ENCODE data around the gene SLC2A1. TPM values are rescaled to one million over a fixed set of nuclear protein-coding genes. Genes with fewer than 3 reads are reported as not detected.

The SLC2A1 gene
- total RNA-seq, 1 donor from 2014 or later: 236 TPM

DNA sequence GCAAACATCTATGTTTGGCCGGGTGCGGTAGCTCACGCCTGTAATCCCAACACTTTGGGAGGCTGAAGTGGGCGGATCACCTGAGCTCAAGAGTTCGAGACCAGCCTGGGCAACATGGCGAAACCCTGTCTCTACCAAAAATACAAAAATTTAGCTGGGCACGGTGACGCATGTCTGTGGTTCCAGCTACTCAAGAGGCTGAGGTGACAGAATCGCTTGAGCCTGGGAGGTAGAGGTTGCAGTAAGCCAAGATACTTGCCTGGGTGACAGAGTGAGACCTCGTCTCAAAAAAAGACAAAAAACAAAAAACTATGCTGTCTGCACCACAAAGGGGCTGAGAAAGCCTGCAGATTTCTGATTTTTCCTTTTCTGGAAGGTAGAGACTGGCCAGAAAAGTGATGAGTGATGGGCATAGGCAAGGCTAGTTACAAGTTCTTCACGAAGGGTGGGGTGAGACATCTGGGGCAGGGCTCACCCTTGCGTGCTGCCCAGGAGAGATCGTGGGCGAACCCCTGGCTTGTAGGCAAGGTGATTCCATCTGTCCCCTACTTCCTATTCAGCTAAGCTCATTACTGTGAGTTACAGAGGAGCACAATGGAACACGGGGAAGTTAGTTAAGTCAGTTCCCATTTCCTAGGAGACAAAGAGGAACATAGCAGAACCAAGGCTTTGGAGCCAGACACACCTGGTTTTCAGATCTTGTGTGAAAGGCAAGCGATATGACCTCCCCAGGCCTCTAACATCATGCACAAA is 3.2 kb downstream of the SLC2A1 start:
- Mint-ChIP-seq H3K4me3 (ENCODE audit: unreplicated experiment) (peak overlapping the region; percentile 72), H3K36me3 (ENCODE audit: unreplicated experiment) (peaks cover 22% of the 10 kb centered on the region), H3K27me3 (ENCODE audit: unreplicated experiment) (no peaks in the 10 kb centered on the region), H3K4me1 (ENCODE audit: unreplicated experiment) (peaks cover 77% of the 10 kb centered on the region), H3K27ac (ENCODE audit: unreplicated experiment) (peak overlapping the region; percentile 85), H3K9me3 (ENCODE audit: unreplicated experiment) (no peaks in the 10 kb centered on the region)
- TF ChIP-seq, protein P1, sequence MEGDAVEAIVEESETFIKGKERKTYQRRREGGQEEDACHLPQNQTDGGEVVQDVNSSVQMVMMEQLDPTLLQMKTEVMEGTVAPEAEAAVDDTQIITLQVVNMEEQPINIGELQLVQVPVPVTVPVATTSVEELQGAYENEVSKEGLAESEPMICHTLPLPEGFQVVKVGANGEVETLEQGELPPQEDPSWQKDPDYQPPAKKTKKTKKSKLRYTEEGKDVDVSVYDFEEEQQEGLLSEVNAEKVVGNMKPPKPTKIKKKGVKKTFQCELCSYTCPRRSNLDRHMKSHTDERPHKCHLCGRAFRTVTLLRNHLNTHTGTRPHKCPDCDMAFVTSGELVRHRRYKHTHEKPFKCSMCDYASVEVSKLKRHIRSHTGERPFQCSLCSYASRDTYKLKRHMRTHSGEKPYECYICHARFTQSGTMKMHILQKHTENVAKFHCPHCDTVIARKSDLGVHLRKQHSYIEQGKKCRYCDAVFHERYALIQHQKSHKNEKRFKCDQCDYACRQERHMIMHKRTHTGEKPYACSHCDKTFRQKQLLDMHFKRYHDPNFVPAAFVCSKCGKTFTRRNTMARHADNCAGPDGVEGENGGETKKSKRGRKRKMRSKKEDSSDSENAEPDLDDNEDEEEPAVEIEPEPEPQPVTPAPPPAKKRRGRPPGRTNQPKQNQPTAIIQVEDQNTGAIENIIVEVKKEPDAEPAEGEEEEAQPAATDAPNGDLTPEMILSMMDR (IDR thresholded peaks at IDR 0.05): no peak
- no peak for DNase-seq (ENCODE audit: extremely low spot score, unreplicated experiment)

DNA sequence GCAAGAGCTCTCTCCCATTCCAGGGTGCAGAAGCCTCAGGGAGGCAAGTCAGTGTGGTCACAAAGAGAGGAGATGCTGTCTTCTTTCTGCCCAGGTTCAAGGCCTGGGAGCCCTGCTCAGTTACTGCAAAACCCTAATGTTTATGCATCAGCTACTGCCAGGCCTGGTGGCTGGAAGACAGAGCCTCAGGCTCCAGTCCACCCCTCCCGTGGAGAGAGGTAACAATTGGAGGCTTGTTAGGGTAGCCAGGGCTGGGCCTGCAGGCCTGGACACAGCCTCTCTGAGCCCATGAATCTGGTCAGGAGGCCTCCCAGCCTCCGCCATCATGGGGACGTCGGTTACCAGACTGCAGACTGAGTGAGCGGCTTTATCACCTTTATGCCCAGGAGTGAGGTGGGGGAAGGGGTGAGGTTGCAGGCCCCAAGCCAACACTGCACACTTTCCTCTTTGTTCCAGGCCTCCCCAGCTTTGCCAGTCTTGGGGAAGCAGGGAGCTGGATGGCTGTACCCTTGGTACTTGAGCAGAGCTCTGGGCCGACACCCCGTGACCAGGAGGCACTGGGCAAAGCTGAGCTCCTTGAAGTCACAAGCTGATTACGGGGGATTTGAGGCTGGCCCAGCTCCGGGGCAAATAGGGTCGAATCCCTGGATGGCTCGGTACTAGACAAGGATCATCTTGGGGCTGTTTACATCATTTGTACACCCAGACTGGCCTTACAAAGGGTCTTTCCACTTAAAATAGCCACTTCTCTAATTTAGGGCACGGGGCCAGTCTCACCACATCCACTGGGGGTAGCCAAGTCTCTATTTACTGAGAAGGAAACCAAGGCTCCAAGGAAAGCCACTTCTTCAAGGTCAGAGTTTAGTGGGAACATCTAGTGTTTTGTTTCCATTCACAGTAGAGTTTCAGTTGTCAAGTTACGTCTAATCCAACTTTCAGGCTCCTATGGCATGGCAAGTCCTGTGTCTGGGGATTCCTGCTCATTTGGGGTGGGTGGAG is 5.2 kb downstream of the SLC2A1 start:
- peak overlapping the region; percentile 87 for H3K27ac Mint-ChIP-seq (ENCODE audit: unreplicated experiment)
- peaks cover 28% of the 10 kb centered on the region for H3K36me3 Mint-ChIP-seq (ENCODE audit: unreplicated experiment)
- H3K27me3 Mint-ChIP-seq (ENCODE audit: unreplicated experiment): no peaks in the 10 kb centered on the region
- peak overlapping the region; percentile 22 for H3K4me3 Mint-ChIP-seq (ENCODE audit: unreplicated experiment)
- peaks cover 85% of the 10 kb centered on the region for H3K4me1 Mint-ChIP-seq (ENCODE audit: unreplicated experiment)
- TF ChIP-seq, protein P1 (IDR thresholded peaks at IDR 0.05): no peak
- DNase-seq (ENCODE audit: extremely low spot score, unreplicated experiment): no peak
- H3K9me3 Mint-ChIP-seq (ENCODE audit: unreplicated experiment): no peaks in the 10 kb centered on the region

DNA sequence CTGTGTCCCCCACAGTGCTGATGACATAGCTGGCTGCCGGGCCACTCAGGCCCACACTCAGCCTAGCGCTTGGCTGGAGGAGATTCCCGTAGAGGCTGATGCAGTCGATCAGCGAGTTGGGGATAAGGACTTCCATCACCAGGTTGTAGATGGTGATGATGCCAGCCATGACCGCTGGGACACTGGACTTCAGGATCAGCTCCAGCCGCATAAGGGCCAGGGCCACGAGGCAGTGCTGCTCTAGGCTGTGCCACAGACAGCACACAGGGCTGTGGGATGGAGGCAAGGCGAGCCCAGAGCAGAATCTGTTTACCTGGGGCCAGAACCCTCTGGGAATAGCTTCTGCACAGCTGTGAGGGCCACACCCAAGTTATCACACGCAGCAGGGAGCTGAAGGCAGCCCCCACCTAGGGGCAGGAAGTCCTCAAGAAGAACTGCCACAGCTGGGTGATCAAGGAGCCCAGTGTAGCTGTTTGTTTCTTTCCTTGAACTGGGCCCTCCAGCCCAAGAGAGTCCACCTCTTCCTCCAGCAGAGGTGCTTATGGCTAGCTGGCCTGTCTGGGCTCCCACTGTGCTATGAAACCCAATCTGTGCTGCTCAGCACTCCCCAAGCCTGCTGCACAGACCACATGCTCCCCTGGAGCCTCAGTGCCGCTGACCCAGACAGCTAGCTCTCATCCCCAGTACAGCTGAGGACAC is 6.2 kb downstream of the SLC2A1 start:
- Mint-ChIP-seq H3K4me3 (ENCODE audit: unreplicated experiment) (peak overlapping the region; percentile 22), H3K36me3 (ENCODE audit: unreplicated experiment) (peaks cover 28% of the 10 kb centered on the region), H3K4me1 (ENCODE audit: unreplicated experiment) (peaks cover 94% of the 10 kb centered on the region), H3K27me3 (ENCODE audit: unreplicated experiment) (no peaks in the 10 kb centered on the region), H3K9me3 (ENCODE audit: unreplicated experiment) (no peaks in the 10 kb centered on the region), H3K27ac (ENCODE audit: unreplicated experiment) (peak overlapping the region; percentile 87)
- no peak for DNase-seq (ENCODE audit: extremely low spot score, unreplicated experiment)
- TF ChIP-seq, protein P1 (IDR thresholded peaks at IDR 0.05): no peak

GRCh38 chr1:42951588-42951987 is 7.1 kb downstream of the SLC2A1 start:
- Mint-ChIP-seq H3K27me3 (ENCODE audit: unreplicated experiment) (no peaks in the 10 kb centered on the region), H3K36me3 (ENCODE audit: unreplicated experiment) (peaks cover 23% of the 10 kb centered on the region), H3K27ac (ENCODE audit: unreplicated experiment) (peak overlapping the region; percentile 87), H3K4me3 (ENCODE audit: unreplicated experiment) (no peak overlapping the region), H3K9me3 (ENCODE audit: unreplicated experiment) (no peaks in the 10 kb centered on the region), H3K4me1 (ENCODE audit: unreplicated experiment) (peaks cover 95% of the 10 kb centered on the region)
- no peak for DNase-seq (ENCODE audit: extremely low spot score, unreplicated experiment)
- TF ChIP-seq, protein P1 (IDR thresholded peaks at IDR 0.05): no peak
